Skeletal muscle tissue (tissue), 4 donors: Measurements from ENCODE around the gene EIPR1. TPM values are rescaled to one million over a fixed set of nuclear protein-coding genes. Genes with fewer than 3 reads are reported as not detected.

Experiments
- H3K27ac ChIP-seq: one replicate; pipeline ENCODE4 v1.7.0; 2013; ENCODE audit warnings: mild to moderate bottlenecking, low read depth, low read length, inconsistent platforms
- H3K27me3 ChIP-seq, 3 donors: one replicate each; pipeline ENCODE4 v1.7.0; 2013; ENCODE audit warnings: low read length in 3 of 3; ENCODE audit not compliant: control insufficient read depth in 3 of 3, insufficient read depth in 3 of 3
- H3K36me3 ChIP-seq, 3 donors: one replicate each; pipeline ENCODE4 v1.7.0; 2013; ENCODE audit warnings: low read length in 3 of 3; ENCODE audit not compliant: control insufficient read depth in 3 of 3, insufficient read depth in 3 of 3
- H3K4me1 ChIP-seq, 3 donors: one replicate each; pipeline ENCODE4 v1.7.0; 2013; ENCODE audit warnings: low read length in 3 of 3, mild to moderate bottlenecking in 3 of 3; ENCODE audit not compliant: control insufficient read depth in 3 of 3, insufficient read depth in 3 of 3
- H3K4me3 ChIP-seq, 3 donors: one replicate each; pipeline ENCODE4 v1.7.0; 2013; ENCODE audit warnings: low read length in 3 of 3
- H3K9ac ChIP-seq, 3 donors: one replicate each; pipeline ENCODE4 v1.7.0; 2013; ENCODE audit warnings: low read length in 3 of 3, mild to moderate bottlenecking in 3 of 3, moderate library complexity in 2 of 3, low read depth in 1 of 3
- H3K9me3 ChIP-seq, 3 donors: one replicate each; pipeline ENCODE4 v1.7.0; 2013; ENCODE audit warnings: low read length in 3 of 3; ENCODE audit not compliant: control insufficient read depth in 3 of 3
- total RNA-seq: library from RNA; depleted of rRNA; stranded (reverse); fragments of >200 nt; gene quantifications from one replicate; pipeline ENCODE4 v1.2.3, GENCODE V29; 2014
- donor health status: Osteomylitis.

Gene EIPR1
- total RNA-seq, 1 donor from 2014 or later: 12.0 TPM

DNA sequence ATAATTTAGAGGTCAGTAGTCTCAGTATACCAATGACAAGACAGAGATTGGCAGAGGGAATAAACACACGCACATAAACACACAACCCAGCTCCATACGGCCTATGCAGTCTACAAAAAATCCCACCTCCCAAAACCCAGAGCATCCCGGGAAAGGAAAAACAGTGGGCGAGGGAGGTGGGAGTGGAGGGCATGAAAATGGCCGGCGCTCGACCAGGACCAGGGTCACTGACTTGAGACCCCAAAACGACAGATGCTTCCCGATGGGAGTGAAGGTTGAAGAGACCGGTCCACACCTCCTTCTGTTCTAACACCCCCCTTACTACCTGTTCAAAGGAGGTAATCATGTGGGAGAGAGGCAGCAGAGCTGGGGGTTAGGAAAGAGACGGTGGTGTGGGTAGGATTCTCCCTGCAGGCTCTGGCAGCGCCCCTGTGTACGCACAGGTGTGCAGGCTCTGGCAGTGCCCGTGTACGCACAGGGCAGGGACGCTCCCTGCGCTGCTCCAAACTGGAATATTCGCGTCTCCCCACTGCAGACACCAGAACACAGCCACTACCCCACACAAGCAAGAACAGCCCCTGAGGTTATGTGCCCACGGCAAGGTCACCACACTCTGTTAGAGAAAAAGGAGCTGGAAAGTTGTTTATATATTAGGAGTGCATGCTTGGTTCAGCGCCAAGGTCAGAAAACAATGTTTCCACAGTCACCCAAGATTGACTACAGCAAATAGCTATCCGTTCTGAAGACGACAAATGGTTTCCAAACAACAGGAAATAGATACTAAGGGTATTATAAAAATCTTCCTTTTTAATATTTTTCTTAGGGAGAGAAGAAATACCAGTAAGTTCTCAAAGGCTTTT lies 67.9 kb downstream of the EIPR1 start:
- H3K27ac ChIP-seq: no peak overlapping the region

DNA sequence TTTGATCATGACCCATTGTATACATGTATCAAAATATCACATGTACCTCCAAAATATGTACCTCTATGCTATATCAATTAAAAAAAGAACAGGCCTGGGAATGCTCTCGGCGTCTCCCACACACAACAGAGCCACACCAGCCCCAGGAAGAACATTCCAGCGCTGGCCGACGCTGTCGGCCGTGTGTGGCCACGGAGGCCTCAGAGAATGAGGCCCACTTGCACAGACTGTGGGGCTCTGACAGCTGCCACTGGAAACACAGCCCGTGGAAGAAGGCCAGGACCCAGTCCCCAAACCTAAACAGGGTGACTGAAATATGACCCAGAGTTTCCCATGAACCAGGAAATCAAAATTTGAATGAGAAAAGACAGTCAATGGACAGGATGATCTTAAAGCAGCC lies 69.7 kb downstream of the EIPR1 start:
- Histone ChIP-seq H3K4me3 (no peak overlapping the region), H3K9ac (no peak overlapping the region), H3K27ac (no peak overlapping the region), H3K36me3 (no peaks in the 10 kb centered on the region), H3K9me3 (no peaks in the 10 kb centered on the region), H3K4me1 (peaks cover 3 to 5% (median 5%) of the 10 kb centered on the region in 3 donors), H3K27me3 (no peaks in the 10 kb centered on the region)

More for the DNA sequence above, 67.9 kb downstream of the EIPR1 start:
- Histone ChIP-seq H3K4me1 (no peaks in the 10 kb centered on the region), H3K36me3 (no peaks in the 10 kb centered on the region), H3K9ac (no peak overlapping the region), H3K27me3 (no peaks in the 10 kb centered on the region), H3K9me3 (no peaks in the 10 kb centered on the region), H3K4me3 (no peak overlapping the region)

DNA sequence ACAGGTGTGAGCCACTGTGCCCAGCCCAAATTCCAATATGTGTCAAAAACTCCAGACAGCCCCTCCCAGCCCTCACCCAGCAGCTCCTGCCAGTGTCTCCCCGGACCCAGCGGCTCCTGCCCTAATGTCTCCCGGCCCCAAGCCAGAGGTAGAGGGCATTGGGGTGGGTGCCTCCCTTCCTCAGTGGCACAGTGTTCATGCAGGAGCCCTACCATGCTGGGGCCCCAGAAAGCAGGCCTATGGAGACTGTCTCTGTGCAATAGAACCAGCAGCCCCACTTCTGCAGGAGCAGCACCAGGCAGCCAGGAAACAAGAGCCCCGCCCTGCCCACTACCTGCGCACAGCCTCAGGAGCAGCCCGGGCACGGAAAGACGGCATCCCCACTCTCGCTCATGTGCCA lies 70.4 kb downstream of the EIPR1 start:
- Histone ChIP-seq H3K4me3 (no peak overlapping the region), H3K9me3 (no peaks in the 10 kb centered on the region), H3K9ac (no peak overlapping the region), H3K27ac (no peak overlapping the region), H3K4me1 (peaks cover 3 to 7% (median 5%) of the 10 kb centered on the region in 3 donors), H3K27me3 (no peaks in the 10 kb centered on the region), H3K36me3 (no peaks in the 10 kb centered on the region)

GRCh38 chr2:3305952-3306351 lies 71.7 kb downstream of the EIPR1 start:
- Histone ChIP-seq H3K9ac (no peak overlapping the region), H3K36me3 (no peaks in the 10 kb centered on the region), H3K4me3 (no peak overlapping the region), H3K27me3 (no peaks in the 10 kb centered on the region), H3K9me3 (no peaks in the 10 kb centered on the region), H3K4me1 (peaks cover 3 to 7% (median 5%) of the 10 kb centered on the region in 3 donors), H3K27ac (no peak overlapping the region)

DNA sequence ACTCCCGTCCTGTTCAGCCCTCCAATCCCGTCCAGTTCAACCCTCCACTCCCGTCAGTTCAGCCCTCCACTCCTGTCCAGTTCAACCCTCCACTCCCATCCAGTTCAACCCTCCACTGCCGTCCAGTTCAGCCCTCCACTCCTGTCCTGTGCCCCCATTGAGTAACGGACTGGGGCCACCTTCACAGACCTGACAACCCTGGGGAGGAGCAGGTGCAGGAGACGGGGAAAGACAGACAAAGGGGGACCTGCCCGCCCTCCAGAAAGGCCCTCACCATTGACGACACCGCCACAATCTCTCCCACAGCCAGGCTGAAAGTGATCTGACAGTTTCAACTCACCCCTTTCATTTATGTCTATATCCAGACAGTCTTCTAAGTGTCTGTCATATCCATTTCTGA lies 72.2 kb downstream of the EIPR1 start:
- H3K4me1 ChIP-seq: peaks cover 3 to 7% (median 5%) of the 10 kb centered on the region in 3 donors
- no peaks in the 10 kb centered on the region for H3K27me3 ChIP-seq
- no peak overlapping the region for H3K27ac ChIP-seq
- H3K9me3 ChIP-seq: no peaks in the 10 kb centered on the region
- H3K4me3 ChIP-seq: no peak overlapping the region
- no peak overlapping the region for H3K9ac ChIP-seq
- H3K36me3 ChIP-seq: no peaks in the 10 kb centered on the region

- Histone ChIP-seq H3K4me1 (peaks cover 3 to 7% (median 5%) of the 10 kb centered on the region in 3 donors), H3K9ac (peak overlapping the region; percentile 60 to 83 (median 77)), H3K27me3 (no peaks in the 10 kb centered on the region), H3K27ac (peak overlapping the region; percentile 33), H3K36me3 (no peaks in the 10 kb centered on the region), H3K4me3 (peak overlapping the region; percentile 63 to 68 (median 68)), H3K9me3 (no peaks in the 10 kb centered on the region)
These were observed 73.8 kb downstream of the EIPR1 start for GRCh38 chr2:3303583-3304406.

DNA sequence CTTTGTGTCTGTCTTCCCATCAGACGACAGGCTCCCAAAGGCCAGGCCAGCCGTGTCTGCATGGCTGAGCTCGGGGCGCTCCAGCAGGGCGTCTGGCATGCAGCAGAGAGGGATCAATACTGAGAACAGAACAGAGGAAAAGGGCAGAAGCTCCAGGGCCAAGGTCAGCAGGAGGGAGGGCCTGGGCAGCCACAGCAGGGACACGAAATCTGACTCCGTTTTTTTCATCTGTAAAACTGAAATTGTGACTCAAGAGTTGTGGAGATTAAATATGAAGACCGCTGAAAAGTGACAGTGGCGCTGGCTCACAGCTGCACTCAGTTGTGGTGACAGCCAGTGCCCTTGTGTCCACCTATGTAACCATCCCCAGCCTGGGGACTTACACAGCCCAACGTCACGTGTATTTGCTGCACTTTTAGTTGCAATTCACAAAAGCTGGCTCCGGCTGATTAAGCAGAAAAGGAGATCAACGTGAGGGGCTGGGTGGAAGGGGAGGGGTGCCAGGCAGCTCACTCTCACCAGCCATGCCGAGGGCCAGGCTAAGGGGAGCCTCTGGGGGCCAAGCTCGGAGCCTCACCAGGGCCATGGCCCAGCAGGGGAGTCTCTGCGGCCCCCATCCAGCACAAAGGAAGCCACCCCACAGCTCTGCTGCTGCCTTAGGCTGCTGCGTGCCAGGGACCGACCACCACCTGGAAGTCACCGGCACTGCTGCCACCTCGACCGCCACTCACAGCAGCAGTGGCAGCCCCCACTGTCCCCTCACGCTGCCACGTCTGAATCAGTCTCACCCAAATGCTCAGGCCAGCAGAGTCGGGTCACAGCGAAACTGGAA lies 74.7 kb downstream of the EIPR1 start:
- Histone ChIP-seq H3K36me3 (no peaks in the 10 kb centered on the region), H3K27me3 (no peaks in the 10 kb centered on the region), H3K4me3 (peak overlapping the region; percentile 63 to 68 (median 68)), H3K9ac (peak overlapping the region; percentile 60 to 83 (median 77)), H3K4me1 (peaks cover 3 to 7% (median 5%) of the 10 kb centered on the region in 3 donors), H3K9me3 (no peaks in the 10 kb centered on the region), H3K27ac (peak overlapping the region; percentile 33)

DNA sequence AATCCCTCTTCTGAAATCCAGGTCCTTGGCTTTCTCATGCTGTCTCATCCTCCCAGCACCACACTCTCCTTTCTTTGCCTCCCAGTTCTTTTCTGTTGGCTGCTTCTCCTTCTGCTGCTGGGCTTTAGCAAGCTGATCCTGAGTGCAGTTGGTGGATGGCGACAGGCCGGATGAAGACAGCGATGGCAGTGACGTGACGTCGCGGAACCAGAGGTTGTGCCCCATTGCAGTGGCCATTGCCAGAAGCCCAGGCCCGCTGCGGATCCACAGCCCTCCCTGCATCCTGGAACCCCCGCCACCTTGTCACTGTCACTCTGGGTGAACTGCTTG lies 75.2 kb downstream of the EIPR1 start:
- H3K27ac ChIP-seq: no peak overlapping the region
- H3K27me3 ChIP-seq: no peaks in the 10 kb centered on the region
- H3K36me3 ChIP-seq: no peaks in the 10 kb centered on the region
- H3K4me3 ChIP-seq: no peak overlapping the region
- no peaks in the 10 kb centered on the region for H3K9me3 ChIP-seq
- H3K9ac ChIP-seq: no peak overlapping the region
- H3K4me1 ChIP-seq: peaks cover 3 to 7% (median 5%) of the 10 kb centered on the region in 3 donors

DNA sequence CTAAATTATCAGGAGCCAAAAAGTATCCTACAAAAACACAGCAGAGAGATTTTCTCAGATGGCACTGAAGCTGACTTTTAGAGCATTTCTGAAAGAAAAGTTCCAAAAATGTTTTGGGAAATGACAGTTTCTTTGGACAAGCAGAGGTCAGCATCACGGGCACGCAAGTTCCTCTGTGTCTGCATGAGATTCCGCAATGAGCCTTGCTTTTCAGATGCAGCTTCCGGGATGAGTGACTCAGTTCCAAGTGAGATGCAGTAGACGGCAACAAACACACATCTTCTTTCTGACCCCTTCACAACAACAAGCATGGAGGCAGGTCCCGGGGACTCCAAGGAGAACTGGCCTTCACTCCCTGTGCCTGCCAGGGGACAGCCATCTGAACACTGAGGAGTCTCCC lies 76.6 kb downstream of the EIPR1 start:
- no peaks in the 10 kb centered on the region for H3K9me3 ChIP-seq
- H3K27me3 ChIP-seq: no peaks in the 10 kb centered on the region

More for the DNA sequence above, 76.6 kb downstream of the EIPR1 start:
- Histone ChIP-seq H3K4me3 (no peak overlapping the region), H3K9ac (no peak overlapping the region), H3K36me3 (no peaks in the 10 kb centered on the region), H3K27ac (no peak overlapping the region), H3K4me1 (peaks cover 3 to 7% (median 5%) of the 10 kb centered on the region in 3 donors)
